ENCODE measurements around the gene GULP1. TPM values are rescaled to one million over a fixed set of nuclear protein-coding genes. Genes with fewer than 3 reads are reported as not detected.

GULP1 gene
- total RNA-seq, 2 donors from 2014 or later = 15.3 to 26.5 TPM

DNA sequence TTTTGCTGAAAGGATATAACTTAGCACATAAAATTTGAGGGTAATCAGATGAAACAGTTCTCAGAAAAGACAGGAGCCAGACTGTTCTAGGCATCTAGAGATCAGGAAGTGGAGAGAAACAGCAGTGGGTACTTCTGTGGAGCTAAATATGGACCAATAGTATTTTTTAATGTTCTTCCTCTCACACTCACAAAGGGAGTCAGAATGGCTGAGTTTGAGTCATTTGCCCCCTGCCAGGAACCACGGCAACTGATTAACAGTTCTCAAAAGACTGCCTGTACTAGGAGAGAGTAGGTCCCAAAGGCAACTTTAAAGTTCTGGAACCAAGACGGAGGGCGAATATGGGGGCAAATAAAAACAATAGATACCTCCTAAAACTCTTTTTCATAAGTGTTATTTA lies 107.5 kb downstream of the GULP1 start:
- Histone ChIP-seq H3K36me3 (ENCODE audit: control insufficient read depth, insufficient read depth, low read length) (no peaks in the 10 kb centered on the region), H3K9ac (ENCODE audit: extremely low read depth, low read length, poor library complexity, severe bottlenecking) (no peak overlapping the region), H3K9me3 (ENCODE audit: control insufficient read depth, low read length) (no peaks in the 10 kb centered on the region), H3K27ac (ENCODE audit: low read depth, low read length) (no peak overlapping the region), H3K4me3 (ENCODE audit: low read length) (no peak overlapping the region), H3K27me3 (ENCODE audit: control insufficient read depth, insufficient read depth, low read length, poor library complexity, severe bottlenecking) (no peaks in the 10 kb centered on the region), H3K4me1 (ENCODE audit: control insufficient read depth, insufficient read depth, low read length) (no peaks in the 10 kb centered on the region)
- TF ChIP-seq, protein P1, sequence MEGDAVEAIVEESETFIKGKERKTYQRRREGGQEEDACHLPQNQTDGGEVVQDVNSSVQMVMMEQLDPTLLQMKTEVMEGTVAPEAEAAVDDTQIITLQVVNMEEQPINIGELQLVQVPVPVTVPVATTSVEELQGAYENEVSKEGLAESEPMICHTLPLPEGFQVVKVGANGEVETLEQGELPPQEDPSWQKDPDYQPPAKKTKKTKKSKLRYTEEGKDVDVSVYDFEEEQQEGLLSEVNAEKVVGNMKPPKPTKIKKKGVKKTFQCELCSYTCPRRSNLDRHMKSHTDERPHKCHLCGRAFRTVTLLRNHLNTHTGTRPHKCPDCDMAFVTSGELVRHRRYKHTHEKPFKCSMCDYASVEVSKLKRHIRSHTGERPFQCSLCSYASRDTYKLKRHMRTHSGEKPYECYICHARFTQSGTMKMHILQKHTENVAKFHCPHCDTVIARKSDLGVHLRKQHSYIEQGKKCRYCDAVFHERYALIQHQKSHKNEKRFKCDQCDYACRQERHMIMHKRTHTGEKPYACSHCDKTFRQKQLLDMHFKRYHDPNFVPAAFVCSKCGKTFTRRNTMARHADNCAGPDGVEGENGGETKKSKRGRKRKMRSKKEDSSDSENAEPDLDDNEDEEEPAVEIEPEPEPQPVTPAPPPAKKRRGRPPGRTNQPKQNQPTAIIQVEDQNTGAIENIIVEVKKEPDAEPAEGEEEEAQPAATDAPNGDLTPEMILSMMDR (conservative IDR thresholded peaks at IDR 0.05) = no peak
- H3K9me3 Mint-ChIP-seq = no peaks in the 10 kb centered on the region
- peak; percentile 74 for DNase-seq
- peaks cover 11% of the 10 kb centered on the region for H3K4me1 Mint-ChIP-seq
- no peak overlapping the region for H3K27ac Mint-ChIP-seq
- 63% methylated on average over 3 of the region's 3 CpGs; no CpG with 5 or more reads in 1 of the 2 experiments for WGBS, 2 experiments (ENCODE audit: insufficient coverage in 1 of 2, insufficient read length in 1 of 2)
- no peaks in the 10 kb centered on the region for H3K36me3 Mint-ChIP-seq (ENCODE audit: low read depth)
- no peaks in the 10 kb centered on the region for H3K27me3 Mint-ChIP-seq (ENCODE audit: insufficient read depth)
- H3K4me3 Mint-ChIP-seq = no peak overlapping the region

GRCh38 chr2:188403676-188404075 lies 112.0 kb downstream of the GULP1 start:
- H3K4me1 Mint-ChIP-seq = peaks cover 6% of the 10 kb centered on the region
- H3K9me3 Mint-ChIP-seq = peaks cover 17% of the 10 kb centered on the region
- no peak overlapping the region for H3K27ac Mint-ChIP-seq
- Histone ChIP-seq H3K9ac (ENCODE audit: extremely low read depth, low read length, poor library complexity, severe bottlenecking) (no peak overlapping the region), H3K27me3 (ENCODE audit: control insufficient read depth, insufficient read depth, low read length, poor library complexity, severe bottlenecking) (no peaks in the 10 kb centered on the region), H3K4me3 (ENCODE audit: low read length) (no peak overlapping the region), H3K36me3 (ENCODE audit: control insufficient read depth, insufficient read depth, low read length) (no peaks in the 10 kb centered on the region), H3K9me3 (ENCODE audit: control insufficient read depth, low read length) (peaks cover 30% of the 10 kb centered on the region), H3K4me1 (ENCODE audit: control insufficient read depth, insufficient read depth, low read length) (no peaks in the 10 kb centered on the region), H3K27ac (ENCODE audit: low read depth, low read length) (no peak overlapping the region)
- peaks cover 4% of the 10 kb centered on the region for H3K36me3 Mint-ChIP-seq (ENCODE audit: low read depth)
- H3K4me3 Mint-ChIP-seq = no peak overlapping the region
- DNase-seq = no peak
- TF ChIP-seq, protein P1 (conservative IDR thresholded peaks at IDR 0.05) = no peak
- H3K27me3 Mint-ChIP-seq (ENCODE audit: insufficient read depth) = no peaks in the 10 kb centered on the region

DNA sequence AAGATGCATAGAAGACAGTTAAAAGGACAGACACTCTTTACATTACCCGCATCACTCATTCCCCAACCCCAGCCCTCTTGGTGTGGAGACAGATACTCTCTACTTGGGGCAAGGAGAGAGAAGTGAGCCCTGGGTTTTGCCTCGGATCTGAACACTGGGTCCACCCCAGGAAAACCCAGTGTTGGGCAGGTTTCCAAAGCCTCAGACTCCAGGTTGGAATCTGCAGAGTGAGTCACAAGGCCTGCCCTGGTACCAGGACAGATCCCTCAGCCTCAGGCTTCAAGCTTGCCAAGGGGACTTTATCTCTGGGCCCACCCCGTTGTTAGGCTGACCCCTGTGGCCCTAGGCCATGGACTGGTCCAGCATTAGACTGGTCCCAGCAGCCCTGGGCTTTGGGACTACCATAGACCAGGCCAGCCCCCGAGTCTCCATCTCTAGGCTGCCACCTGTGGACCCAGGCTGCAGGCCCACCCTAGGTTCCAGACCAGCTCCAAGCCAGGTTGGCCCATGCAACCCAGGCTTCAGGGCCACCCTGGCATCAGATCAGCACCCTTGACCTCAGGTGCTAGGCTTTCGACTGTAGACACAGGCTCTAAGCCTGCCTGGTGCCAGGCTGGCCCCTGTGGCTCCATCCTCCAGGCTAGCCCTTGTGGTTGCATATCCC lies 112.8 kb downstream of the GULP1 start:
- H3K27me3 Mint-ChIP-seq (ENCODE audit: insufficient read depth) = no peaks in the 10 kb centered on the region
- Histone ChIP-seq H3K9ac (ENCODE audit: extremely low read depth, low read length, poor library complexity, severe bottlenecking) (no peak overlapping the region), H3K27ac (ENCODE audit: low read depth, low read length) (no peak overlapping the region), H3K27me3 (ENCODE audit: control insufficient read depth, insufficient read depth, low read length, poor library complexity, severe bottlenecking) (no peaks in the 10 kb centered on the region), H3K4me3 (ENCODE audit: low read length) (no peak overlapping the region), H3K9me3 (ENCODE audit: control insufficient read depth, low read length) (peaks cover 38% of the 10 kb centered on the region), H3K4me1 (ENCODE audit: control insufficient read depth, insufficient read depth, low read length) (no peaks in the 10 kb centered on the region), H3K36me3 (ENCODE audit: control insufficient read depth, insufficient read depth, low read length) (no peaks in the 10 kb centered on the region)
- no peaks in the 10 kb centered on the region for H3K4me1 Mint-ChIP-seq
- H3K36me3 Mint-ChIP-seq (ENCODE audit: low read depth) = peaks cover 8% of the 10 kb centered on the region
- no peak overlapping the region for H3K27ac Mint-ChIP-seq
- H3K9me3 Mint-ChIP-seq = peaks cover 17% of the 10 kb centered on the region
- WGBS, 2 experiments (ENCODE audit: insufficient coverage in 1 of 2, insufficient read length in 1 of 2) = 94 to 100% methylated on average over 2 to 5 of the region's 5 CpGs
- H3K4me3 Mint-ChIP-seq = no peak overlapping the region
- DNase-seq = no peak
- TF ChIP-seq, protein P1 (conservative IDR thresholded peaks at IDR 0.05) = no peak

Measured in endodermal cell (in vitro differentiated cells).